Activated naive CD8-positive, alpha-beta T cell treated with anti-CD3 and anti-CD28 coated beads, Interleukin-2, amount 50 U/mL, for 16 hours (primary cell): ENCODE measurements around the gene NEK5.

Source experiments
- DNase-seq: peaks from one replicate; pipeline ENCODE4 v3.0.0-alpha.2; 2020; ENCODE audit warnings: low read depth, low spot score

Gene NEK5

DNA sequence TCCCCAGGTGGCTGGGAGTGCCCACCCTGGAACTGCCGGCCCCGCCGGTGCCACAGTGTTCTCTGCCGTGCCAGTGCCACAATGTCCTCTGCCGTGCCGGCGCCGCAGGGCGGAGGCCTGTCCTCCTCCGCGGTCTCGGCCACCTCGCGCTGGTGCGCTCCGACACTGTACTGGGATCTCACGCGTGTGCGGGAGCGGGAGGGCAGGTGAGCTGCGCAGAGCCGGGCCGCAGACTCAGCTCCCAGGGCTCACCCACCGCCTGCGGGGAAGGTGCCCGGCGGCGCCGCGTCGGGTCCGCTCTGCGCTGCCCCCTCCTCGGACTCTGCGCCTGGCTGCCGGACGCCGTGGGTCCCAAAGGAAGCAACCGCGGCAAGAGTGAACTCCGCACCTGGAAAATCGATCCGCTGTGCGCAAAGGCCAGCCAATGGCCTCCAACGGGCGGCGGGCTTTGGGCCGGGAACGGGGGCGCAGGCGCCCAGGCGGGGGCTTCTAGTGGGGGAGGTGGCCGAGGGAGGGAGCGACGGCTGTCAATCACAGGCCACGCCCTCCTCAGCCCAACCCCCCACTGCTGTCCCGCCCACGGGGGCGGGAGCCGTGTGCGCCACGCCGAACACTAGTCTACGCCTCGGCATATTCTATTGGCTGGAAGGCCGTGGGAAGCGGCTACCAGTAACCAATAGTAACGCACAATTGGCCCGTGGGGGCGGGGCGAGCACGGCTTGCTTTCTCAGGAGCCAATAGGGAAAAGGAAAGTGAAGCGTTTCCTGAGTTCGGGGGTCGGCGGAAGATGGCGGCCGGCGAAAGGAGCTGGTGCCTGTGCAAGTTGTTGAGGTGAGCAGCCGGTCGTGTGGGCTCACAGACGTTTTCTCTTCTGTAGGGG, 117.0 kb downstream of the NEK5 start, which contains the start of gene ALG11:
Gene ALG11 (plus strand): TSS at position 767 of the 880 bp plus-strand sequence. CDS start 21 bp downstream, at position 788.
- peak; percentile 99 for DNase-seq

- no peak for DNase-seq
These were observed 117.8 kb downstream of the NEK5 start, which contains the start of gene ATP7B for GRCh38 chr13:52010890-52011631. TSS of gene ATP7B (minus strand) at chr13:52011450. CDS start at chr13:52011337, 113 bp downstream.

DNA sequence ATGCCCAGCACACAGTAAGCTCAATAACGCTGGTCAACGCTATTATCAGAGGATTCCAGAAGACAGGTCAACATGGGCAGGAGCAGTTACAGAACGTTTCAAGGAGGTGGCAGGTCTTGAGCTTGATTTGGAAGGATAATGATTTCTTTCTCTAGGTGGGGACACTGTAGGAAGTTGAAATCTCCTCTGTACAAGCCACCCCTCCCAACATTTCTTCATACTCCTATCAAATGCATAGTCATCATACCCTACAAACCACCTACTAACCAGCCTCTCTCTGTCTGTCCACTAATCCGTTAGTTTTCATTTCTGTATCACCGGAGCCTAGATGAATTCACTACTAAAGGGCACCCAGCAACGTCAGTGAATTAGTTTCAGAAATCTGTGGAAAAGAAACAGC, 118.9 kb downstream of the NEK5 start:
- no peak for DNase-seq

- DNase-seq, result no peak
These were observed 122.2 kb downstream of the NEK5 start for GRCh38 chr13:52006523-52007245.

DNA sequence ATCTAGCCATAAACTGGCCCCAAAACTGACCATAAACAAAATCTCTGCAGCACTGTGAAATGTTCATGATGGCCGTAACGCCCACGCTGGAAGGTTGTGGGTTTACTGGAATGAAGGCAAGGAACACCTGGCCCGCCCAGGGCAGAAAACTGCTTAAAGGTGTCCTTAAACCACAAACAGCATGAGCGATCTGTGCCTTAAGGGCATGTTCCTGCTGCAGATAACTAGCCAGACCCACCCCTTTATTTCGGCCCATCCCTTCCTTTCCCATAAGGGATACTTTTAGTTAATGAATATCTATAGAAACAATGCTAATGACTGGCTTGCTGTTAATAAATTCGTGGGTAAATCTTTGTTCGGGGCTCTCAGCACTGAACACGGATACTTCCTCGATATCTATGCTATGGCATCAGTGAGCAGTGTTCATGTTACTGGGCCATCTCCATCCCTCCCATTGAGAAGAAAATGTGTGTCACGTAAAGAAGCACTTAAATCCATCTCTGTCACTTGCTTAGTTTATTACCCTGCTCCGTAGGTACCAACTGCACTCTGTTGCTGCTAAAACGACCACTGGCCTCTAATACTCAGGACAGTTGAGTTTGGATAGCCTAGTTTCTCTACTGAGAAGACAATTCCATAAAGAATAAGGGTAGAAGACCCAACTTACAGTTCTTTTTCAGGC, 122.9 kb downstream of the NEK5 start:
- no peak for DNase-seq

- no peak for DNase-seq
These were observed 124.2 kb downstream of the NEK5 start for GRCh38 chr13:52004511-52005170.

GRCh38 chr13:52003541-52003940, 125.3 kb downstream of the NEK5 start:
- no peak for DNase-seq

DNA sequence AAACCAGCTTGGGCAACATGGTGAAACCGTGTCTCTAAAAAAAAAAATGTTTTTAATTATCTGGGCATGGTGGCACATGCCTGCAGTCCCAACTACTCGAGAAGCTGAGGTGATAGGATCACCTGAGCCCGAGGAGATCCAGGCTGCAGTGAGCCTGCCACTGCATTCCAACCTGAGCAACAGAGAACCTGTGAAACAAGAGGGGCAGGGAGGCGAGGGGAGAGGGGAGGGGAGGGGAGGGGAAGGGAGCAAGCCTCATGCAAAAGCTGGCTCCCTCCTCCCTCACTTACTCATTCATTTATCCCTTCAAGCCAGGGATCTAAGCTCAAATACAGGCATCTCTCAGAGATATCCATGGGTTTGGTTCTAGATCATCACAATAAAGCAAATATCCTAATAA, 126.5 kb downstream of the NEK5 start:
- DNase-seq, result no peak

- no peak for DNase-seq
These were observed 127.6 kb downstream of the NEK5 start for GRCh38 chr13:52001120-52001731.

DNA sequence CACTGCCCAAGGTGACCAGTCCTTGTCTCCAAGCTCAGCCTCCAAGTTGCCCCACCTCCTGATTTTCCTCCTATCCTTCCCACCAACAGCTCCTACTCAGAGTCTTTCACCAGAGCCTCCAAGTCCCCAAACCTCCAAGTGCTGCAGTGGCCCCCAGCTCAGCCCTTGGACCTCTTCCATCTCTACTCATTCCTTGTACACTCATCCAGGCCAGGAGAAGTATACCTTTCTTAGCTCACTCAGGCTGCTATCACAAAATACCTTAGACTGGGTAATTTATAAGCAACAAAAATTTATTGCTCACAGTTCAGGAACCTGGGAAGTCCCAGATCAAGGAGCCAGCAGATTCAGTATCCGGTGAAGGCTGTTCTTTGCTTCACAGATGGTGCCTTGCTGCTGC, 129.0 kb downstream of the NEK5 start:
- DNase-seq, result no peak

DNA sequence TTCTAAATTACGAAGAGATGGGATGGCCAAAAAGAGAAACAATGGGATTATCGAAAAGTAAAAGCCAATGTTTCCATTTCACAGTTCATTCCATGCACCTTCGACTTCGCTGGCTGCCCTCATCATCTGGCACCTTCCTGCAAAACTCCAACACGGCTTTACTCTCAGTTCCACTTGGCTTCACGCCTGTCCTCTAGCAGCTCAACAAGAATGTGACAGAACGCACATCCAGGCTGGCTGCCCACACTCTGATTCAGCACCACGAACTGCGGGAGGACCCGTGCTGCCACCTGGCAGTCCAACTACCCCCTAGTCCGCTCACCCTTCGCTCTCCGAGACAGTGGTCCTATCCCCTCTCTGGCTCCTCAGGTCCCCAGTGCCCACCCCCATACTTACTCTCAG, 129.4 kb downstream of the NEK5 start:
- DNase-seq, result no peak

- no peak for DNase-seq
These were observed 130.0 kb downstream of the NEK5 start for GRCh38 chr13:51998723-51999509.

- DNase-seq, result no peak
These were observed 131.1 kb downstream of the NEK5 start for GRCh38 chr13:51997641-51998330.

DNA sequence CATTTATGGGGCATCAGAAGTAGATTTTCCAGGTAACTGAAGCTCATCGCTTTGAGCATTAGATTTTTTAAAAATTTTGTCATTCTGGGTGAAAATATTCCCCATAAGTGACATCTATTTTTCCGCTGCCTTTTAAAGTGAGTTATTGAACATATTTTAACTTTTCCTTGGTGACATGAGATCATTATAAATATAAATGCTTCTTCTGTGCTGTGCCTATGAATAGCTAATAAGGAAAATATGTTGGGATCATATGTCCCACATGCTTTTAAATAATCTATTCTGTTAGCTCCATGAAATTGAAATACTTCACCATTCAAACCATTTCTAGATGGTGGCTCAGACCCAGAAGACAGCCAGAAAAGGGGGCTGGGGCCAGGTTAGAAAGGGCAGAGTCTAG, 131.7 kb downstream of the NEK5 start:
- DNase-seq, result no peak

GRCh38 chr13:51996641-51997040, 132.2 kb downstream of the NEK5 start:
- no peak for DNase-seq

- DNase-seq, result no peak
These were observed 133.0 kb downstream of the NEK5 start for GRCh38 chr13:51995677-51996551.

- no peak for DNase-seq
These were observed 135.2 kb downstream of the NEK5 start for GRCh38 chr13:51993713-51994112.
